ENCODE data around the gene MYL2.

DNA sequence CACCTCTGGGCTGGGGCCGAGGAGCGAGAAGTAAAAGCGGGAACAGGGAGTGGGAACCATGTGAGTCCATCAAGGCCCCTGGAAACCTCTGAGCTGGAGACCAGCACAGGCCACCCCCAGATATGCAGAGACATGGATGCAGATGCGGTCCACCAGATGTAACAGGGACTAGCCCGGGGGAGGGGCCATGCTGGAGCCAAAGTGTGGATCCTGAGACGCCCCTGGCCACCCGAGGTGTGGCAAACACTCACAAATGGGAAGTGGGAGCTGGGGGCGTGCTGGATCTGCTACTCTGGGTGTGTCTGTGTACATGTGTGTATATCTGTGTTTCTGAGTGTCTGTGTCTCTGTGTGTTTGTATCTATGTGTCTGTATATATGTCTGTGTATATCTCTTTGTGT, 12.8 kb downstream of the MYL2 start:
- TF ChIP-seq, protein P1, sequence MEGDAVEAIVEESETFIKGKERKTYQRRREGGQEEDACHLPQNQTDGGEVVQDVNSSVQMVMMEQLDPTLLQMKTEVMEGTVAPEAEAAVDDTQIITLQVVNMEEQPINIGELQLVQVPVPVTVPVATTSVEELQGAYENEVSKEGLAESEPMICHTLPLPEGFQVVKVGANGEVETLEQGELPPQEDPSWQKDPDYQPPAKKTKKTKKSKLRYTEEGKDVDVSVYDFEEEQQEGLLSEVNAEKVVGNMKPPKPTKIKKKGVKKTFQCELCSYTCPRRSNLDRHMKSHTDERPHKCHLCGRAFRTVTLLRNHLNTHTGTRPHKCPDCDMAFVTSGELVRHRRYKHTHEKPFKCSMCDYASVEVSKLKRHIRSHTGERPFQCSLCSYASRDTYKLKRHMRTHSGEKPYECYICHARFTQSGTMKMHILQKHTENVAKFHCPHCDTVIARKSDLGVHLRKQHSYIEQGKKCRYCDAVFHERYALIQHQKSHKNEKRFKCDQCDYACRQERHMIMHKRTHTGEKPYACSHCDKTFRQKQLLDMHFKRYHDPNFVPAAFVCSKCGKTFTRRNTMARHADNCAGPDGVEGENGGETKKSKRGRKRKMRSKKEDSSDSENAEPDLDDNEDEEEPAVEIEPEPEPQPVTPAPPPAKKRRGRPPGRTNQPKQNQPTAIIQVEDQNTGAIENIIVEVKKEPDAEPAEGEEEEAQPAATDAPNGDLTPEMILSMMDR (IDR thresholded peaks at IDR 0.05) = no peak
- no peak for TF ChIP-seq POLR2A (IDR thresholded peaks at IDR 0.05)

Data from uterus (tissue), 2 donors.